Caco-2 (cell line): Measurements from ENCODE around the gene COL25A1. TPM values are rescaled to one million over a fixed set of nuclear protein-coding genes. Genes with fewer than 3 reads are reported as not detected.
"Not testable (repeated sequence)": the region's sequence is repeated elsewhere in the genome, so short reads cannot be mapped to it uniquely, and the experiment has no call there.

Experiments
- BruUV-seq: library from RNA; stranded (reverse); fragments of 400-500 nt; replicated peaks from 2 replicates; lab custom pipeline; 2021; lab: Mats Ljungman, UMichigan
- CTCF ChIA-PET: fragments of 300-600 bp; sonication (Branson Sonifier 250); formaldehyde crosslinking; loops from one replicate; lab custom pipeline; 2022; ENCODE audit warnings: antibody characterized with exemption; lab: Charles Lee
- POLR2A ChIA-PET: fragments of 300-600 bp; sonication (Branson Sonifier 250); formaldehyde crosslinking; loops from one replicate; lab custom pipeline; 2022; ENCODE audit warnings: antibody characterized with exemption; lab: Charles Lee
- DNase-seq, 2 experiments: peaks; one replicate each; pipeline versions ENCODE4 v3.0.0 to v3.0.0-alpha.2; 2020 to 2022
- H3K27me3 ChIP-seq: replicated peaks from 2 replicates; pipeline ENCODE4 v1.6.0; 2011; ENCODE audit warnings: low read length; ENCODE audit not compliant: control insufficient read depth, insufficient read depth
- H3K36me3 ChIP-seq: 2 replicates; pipeline ENCODE4 v1.5.1; 2011; ENCODE audit warnings: low read length; ENCODE audit not compliant: control insufficient read depth, insufficient read depth
- H3K4me1 ChIP-seq: fragments of 250-450 bp; sonication (Bioruptor Pico); 2 replicates; pipeline ENCODE4 v1.5.1; 2020; ENCODE audit warnings: mild to moderate bottlenecking
- H3K4me3 ChIP-seq: 2 replicates; pipeline ENCODE4 v1.5.1; 2011; ENCODE audit warnings: low read depth, mild to moderate bottlenecking, control low read depth, low read length
- H3K9me3 ChIP-seq: fragments of 250-450 bp; sonication (Bioruptor Pico); 2 replicates; pipeline ENCODE4 v1.5.1; 2020; ENCODE audit warnings: mild to moderate bottlenecking, moderate library complexity
- H3K27ac Mint-ChIP-seq: one replicate; pipeline ENCODE4 v1.8.0; 2022; ENCODE audit warnings: mixed read lengths; ENCODE audit not compliant: unreplicated experiment
- H3K27me3 Mint-ChIP-seq: one replicate; pipeline ENCODE4 v1.8.0; 2022; ENCODE audit warnings: mixed read lengths; ENCODE audit not compliant: insufficient read depth, unreplicated experiment
- H3K36me3 Mint-ChIP-seq: one replicate; pipeline ENCODE4 v1.8.0; 2022; ENCODE audit warnings: mild to moderate bottlenecking, mixed read lengths; ENCODE audit not compliant: insufficient read depth, unreplicated experiment
- H3K4me1 Mint-ChIP-seq: one replicate; pipeline ENCODE4 v1.8.0; 2022; ENCODE audit warnings: low read depth, mixed read lengths; ENCODE audit not compliant: unreplicated experiment
- H3K4me3 Mint-ChIP-seq: one replicate; pipeline ENCODE4 v1.8.0; 2022; ENCODE audit warnings: mild to moderate bottlenecking, moderate library complexity, mixed read lengths; ENCODE audit not compliant: unreplicated experiment
- H3K9me3 Mint-ChIP-seq: one replicate; pipeline ENCODE4 v1.8.0; 2022; ENCODE audit warnings: mixed read lengths; ENCODE audit not compliant: unreplicated experiment
- intact Hi-C: fragments of 100-400 bp; cut with micrococcal nuclease; formaldehyde crosslinking; loops from one replicate; pipeline ENCODE4 v1.10.0; 2022; ENCODE audit not compliant: unreplicated experiment
- total RNA-seq: library from RNA; stranded (reverse); gene quantifications from 2 replicates; pipeline ENCODE4 v1.2.3, GENCODE V29; 2022
- TF ChIP-seq, protein P1 (sequence below), 2 experiments: fragments of 200-600 bp in 1 of 2; IDR thresholded peaks; 1 replicate in 1 of 2; 2 replicates in 1 of 2; pipeline versions ENCODE4 v1.5.1 to v1.8.0; 2011 to 2022; ENCODE audit warnings: antibody characterized with exemption in 1 of 2, control low read depth in 1 of 2, inconsistent platforms in 1 of 2, low read depth in 1 of 2, low read length in 1 of 2, mild to moderate bottlenecking in 1 of 2, moderate library complexity in 1 of 2; ENCODE audit not compliant: insufficient read depth in 1 of 2, severe bottlenecking in 1 of 2, unreplicated experiment in 1 of 2

COL25A1 gene
- total RNA-seq, 1 experiment from 2014 or later = not detected

DNA sequence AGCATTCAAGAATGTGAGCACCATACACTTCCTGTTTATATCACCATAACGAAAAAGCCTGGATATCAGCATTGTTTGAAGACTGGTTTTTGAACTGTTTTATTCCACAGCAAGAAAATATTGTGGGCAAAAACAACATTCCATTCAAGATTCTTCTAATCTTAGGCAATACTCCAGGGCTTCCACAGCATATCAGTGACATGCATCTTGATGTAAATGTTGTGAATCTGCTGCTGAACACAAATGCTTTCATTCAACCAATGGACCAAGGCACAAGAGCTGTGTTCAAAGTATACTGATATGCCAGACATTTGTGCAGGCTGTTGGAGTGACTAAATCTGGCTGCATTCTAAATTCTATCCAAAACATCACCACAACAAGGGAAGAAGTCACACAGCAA lies 279.5 kb downstream of the COL25A1 start:
- POLR2A ChIA-PET = no interaction called here
- H3K4me3 ChIP-seq = no peak overlapping the region
- Mint-ChIP-seq H3K27ac (no peak overlapping the region), H3K4me3 (no peak overlapping the region), H3K9me3 (peaks cover 20% of the 10 kb centered on the region), H3K36me3 (no peaks in the 10 kb centered on the region), H3K27me3 (no peaks in the 10 kb centered on the region), H3K4me1 (no peaks in the 10 kb centered on the region)
- H3K9me3 ChIP-seq = no peaks in the 10 kb centered on the region
- H3K4me1 ChIP-seq = no peaks in the 10 kb centered on the region
- intact Hi-C loops = no loop called here
- no peaks in the 10 kb centered on the region for H3K27me3 ChIP-seq
- TF ChIP-seq, protein P1, sequence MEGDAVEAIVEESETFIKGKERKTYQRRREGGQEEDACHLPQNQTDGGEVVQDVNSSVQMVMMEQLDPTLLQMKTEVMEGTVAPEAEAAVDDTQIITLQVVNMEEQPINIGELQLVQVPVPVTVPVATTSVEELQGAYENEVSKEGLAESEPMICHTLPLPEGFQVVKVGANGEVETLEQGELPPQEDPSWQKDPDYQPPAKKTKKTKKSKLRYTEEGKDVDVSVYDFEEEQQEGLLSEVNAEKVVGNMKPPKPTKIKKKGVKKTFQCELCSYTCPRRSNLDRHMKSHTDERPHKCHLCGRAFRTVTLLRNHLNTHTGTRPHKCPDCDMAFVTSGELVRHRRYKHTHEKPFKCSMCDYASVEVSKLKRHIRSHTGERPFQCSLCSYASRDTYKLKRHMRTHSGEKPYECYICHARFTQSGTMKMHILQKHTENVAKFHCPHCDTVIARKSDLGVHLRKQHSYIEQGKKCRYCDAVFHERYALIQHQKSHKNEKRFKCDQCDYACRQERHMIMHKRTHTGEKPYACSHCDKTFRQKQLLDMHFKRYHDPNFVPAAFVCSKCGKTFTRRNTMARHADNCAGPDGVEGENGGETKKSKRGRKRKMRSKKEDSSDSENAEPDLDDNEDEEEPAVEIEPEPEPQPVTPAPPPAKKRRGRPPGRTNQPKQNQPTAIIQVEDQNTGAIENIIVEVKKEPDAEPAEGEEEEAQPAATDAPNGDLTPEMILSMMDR (IDR thresholded peaks at IDR 0.05; ENCODE audit: insufficient read depth in 1 of 2, low read depth in 1 of 2, low read length in 1 of 2, severe bottlenecking in 1 of 2, unreplicated experiment in 1 of 2) = no peak
- H3K36me3 ChIP-seq = no peaks in the 10 kb centered on the region
- BruUV-seq = no TSS peak
- CTCF ChIA-PET = no interaction called here
- DNase-seq = no peak

DNA sequence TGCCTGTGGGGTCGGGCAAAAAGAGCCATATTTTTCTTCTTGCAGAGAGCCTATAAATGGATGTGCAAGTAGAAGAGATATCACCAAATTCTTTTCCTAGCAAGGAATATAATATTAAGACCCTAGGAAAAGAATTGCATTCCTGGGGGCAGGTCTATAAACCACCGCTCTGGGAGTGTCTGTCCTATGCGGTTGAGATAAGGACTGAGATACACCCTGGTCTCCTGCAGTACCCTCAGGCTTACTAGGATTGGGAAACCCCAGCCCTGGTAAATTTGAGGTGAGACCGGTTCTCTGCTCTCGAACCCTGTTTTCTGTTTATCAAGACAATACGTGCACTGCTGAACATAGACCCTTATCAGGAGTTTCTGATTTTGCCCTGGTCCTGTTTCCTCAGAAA lies 280.8 kb downstream of the COL25A1 start:
- H3K27me3 ChIP-seq, POLR2A ChIA-PET, intact Hi-C loops, H3K4me1 ChIP-seq, H3K9me3 ChIP-seq, H3K27me3 Mint-ChIP-seq, H3K36me3 Mint-ChIP-seq, H3K4me3 Mint-ChIP-seq, H3K4me1 Mint-ChIP-seq, H3K36me3 ChIP-seq, CTCF ChIA-PET, DNase-seq, H3K4me3 ChIP-seq, H3K27ac Mint-ChIP-seq, BruUV-seq: not testable (repeated sequence)
- H3K9me3 Mint-ChIP-seq = peaks cover 20% of the 10 kb centered on the region

DNA sequence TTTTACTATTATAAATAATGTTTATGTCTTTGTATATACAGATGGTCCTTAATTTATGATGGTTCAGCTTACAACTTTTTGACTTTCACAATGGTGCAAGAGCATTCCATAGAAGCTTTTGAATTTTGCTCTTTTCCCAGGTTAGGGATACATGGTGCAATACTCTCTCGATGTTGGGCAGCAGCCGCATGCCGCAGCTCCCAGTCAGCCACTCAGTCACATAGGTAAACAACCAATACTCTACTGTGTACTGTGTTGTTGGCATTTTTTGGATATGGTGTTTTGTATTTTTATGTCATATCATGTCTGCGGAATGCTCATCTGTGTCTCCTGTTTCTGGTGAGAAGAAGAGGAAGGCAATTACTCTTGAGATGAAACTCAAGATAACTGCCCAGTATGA lies 281.6 kb downstream of the COL25A1 start:
- intact Hi-C loops = no loop called here
- TF ChIP-seq, protein P1 (IDR thresholded peaks at IDR 0.05; ENCODE audit: insufficient read depth in 1 of 2, low read depth in 1 of 2, low read length in 1 of 2, severe bottlenecking in 1 of 2, unreplicated experiment in 1 of 2) = no peak
- H3K4me1 ChIP-seq = no peaks in the 10 kb centered on the region
- H3K4me3 ChIP-seq = no peak overlapping the region
- ChIA-PET CTCF (no interaction called here), POLR2A (no interaction called here)
- peaks cover 20% of the 10 kb centered on the region for H3K9me3 Mint-ChIP-seq
- DNase-seq = no peak
- no peaks in the 10 kb centered on the region for H3K36me3 Mint-ChIP-seq
- H3K27me3 ChIP-seq = no peaks in the 10 kb centered on the region
- no TSS peak for BruUV-seq
- no peak overlapping the region for H3K27ac Mint-ChIP-seq
- no peaks in the 10 kb centered on the region for H3K9me3 ChIP-seq
- no peak overlapping the region for H3K4me3 Mint-ChIP-seq
- no peaks in the 10 kb centered on the region for H3K4me1 Mint-ChIP-seq
- no peaks in the 10 kb centered on the region for H3K36me3 ChIP-seq
- no peaks in the 10 kb centered on the region for H3K27me3 Mint-ChIP-seq

DNA sequence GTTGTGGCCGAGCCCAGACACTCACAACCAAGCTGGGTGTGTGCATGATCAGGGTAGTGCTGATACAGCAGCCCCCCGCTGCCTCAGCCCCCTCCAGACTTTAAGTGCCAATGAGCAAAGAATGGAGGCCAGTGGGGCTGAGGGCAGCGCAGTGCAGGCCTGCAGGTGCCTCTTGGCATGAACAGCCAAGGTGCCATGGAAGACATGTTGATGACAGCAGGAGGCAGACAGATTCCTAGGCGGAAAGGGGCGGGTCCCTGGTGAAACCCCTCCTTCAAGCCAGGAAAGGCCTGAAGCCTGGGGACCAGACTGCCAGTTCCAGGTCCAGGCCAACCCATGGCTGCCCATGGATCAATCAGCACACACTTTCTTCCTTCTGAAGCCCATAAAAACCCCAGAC lies 286.3 kb downstream of the COL25A1 start:
- Histone ChIP-seq H3K36me3 (no peaks in the 10 kb centered on the region), H3K4me1 (no peaks in the 10 kb centered on the region), H3K4me3 (no peak overlapping the region), H3K9me3 (no peaks in the 10 kb centered on the region), H3K27me3 (no peaks in the 10 kb centered on the region)
- H3K36me3 Mint-ChIP-seq = no peaks in the 10 kb centered on the region
- POLR2A ChIA-PET = no interaction called here
- no peaks in the 10 kb centered on the region for H3K4me1 Mint-ChIP-seq
- CTCF ChIA-PET = no interaction called here
- peaks cover 7% of the 10 kb centered on the region for H3K9me3 Mint-ChIP-seq
- H3K27ac Mint-ChIP-seq = no peak overlapping the region
- BruUV-seq = no TSS peak
- TF ChIP-seq, protein P1 (IDR thresholded peaks at IDR 0.05; ENCODE audit: insufficient read depth in 1 of 2, low read depth in 1 of 2, low read length in 1 of 2, severe bottlenecking in 1 of 2, unreplicated experiment in 1 of 2) = no peak
- no peak for DNase-seq
- intact Hi-C loops = no loop called here
- no peak overlapping the region for H3K4me3 Mint-ChIP-seq
- H3K27me3 Mint-ChIP-seq = no peaks in the 10 kb centered on the region
